SK-N-DZ (cell line): ENCODE results near the gene FEM1B.

Experiments used
- DNase-seq: peaks from one replicate; pipeline ENCODE4 v3.0.0-alpha.2; 2015; ENCODE audit warnings: low spot score

Gene FEM1B

DNA sequence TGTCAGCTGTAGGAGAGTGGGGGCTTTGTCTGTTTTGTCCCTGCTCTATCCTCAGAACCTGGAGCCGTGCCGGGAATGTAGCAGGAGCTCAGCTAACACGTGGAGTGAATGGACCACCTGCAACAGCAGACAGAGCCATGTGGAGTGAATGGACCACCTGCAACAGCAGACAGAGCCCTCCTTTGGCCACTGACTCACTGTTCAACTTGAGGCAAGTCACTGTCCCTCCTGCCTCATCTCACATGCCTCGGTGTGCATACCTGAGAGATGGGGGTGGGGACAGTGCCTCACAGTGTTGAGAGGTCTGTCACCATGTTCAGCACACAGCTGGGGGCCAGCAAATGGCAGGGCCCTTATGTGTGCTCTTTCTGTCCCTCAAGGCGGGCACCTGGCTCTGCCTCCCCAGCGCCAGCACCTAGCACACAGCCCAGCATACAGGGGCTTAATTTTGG lies 27.9 kb downstream of the FEM1B start:
- no peak for DNase-seq

DNA sequence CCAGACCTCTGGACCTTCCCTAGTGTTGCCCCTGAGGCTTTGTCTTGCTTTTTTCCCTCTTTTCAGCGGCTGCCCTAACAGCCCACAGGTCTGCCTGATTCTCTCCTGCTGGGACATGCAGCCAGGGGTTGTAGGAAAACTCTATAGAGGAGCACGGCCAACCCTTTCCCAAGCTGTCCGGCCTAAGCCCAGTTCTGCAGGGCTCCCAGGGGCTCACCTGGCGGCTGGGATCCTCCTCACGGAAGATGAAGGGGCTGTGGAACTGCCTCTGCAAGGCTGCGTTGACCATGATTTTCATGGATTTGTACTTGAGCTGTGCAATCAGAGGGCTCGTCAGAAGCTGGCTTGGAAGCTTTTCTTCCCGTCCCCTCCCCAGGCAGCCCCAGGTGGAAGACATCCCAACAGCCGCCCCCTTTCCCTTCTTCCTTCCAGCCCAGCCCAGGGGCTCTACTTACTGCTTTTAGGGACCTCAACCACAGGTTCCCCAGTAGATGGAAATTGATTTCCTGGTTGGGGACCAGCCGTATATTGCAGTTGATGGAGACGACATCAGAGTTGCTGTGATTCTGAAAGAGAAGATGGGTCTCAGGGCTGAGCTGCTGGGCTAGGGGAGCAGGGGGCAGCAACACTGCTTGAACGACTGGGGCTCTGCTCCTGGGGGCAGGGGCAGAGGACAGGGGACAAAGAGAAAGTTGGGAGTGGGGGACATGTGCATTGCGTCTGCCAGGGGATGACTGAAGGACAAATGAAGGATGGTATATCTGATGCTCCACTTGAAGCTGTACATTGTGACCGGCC lies 29.8 kb downstream of the FEM1B start:
- no peak for DNase-seq

DNA sequence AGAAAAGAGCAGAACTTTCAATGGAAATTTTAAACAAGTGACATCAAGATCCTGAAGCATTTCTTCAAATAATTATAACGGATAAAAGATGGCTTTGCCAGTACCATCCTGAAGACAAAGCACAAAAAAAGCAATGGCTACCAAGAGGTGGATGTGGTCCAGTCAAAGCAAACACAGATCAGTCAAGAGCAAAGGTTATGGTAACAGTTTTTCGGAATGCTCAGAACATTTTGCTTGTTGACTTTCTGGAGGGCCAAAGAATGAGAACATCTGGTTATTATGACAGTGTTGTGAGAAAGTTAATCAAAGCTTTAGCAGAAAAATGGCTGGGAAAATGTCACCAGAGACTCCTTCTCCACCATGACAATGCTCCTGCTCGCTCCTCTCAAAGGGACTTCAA lies 31.5 kb downstream of the FEM1B start:
- no peak for DNase-seq

DNA sequence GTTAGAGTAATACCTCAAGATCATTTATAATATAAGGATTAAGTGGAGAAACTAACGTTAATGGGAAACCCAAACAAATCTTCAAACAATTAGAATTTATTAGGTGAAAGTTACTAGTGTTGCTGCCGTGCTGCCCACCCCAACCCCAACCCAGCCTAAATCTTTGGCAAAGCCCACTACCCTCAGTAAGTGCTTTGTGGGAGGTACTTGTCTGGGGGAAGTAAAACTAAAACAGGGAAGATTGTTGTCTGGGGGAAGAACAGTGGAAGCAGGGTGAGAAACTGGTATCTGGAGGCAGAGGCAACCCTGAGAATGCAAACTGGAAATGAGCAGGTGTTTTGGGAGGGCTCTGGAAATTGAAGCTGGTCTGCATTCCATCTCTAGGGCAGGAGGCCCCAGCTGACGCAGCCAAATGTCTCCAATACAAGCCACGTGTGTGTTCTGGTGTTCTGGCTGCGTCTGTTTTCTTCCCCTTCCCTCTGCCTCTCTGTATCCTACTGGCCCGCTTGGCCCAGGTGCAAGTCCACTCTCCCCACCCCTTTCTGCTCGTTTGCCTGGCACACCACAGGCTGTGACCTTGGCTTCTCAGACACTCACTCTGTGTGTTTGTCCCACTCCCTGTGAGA lies 32.7 kb downstream of the FEM1B start:
- peak; percentile 67 for DNase-seq

GRCh38 chr15:68310804-68311463 lies 33.4 kb downstream of the FEM1B start:
- no peak for DNase-seq

DNA sequence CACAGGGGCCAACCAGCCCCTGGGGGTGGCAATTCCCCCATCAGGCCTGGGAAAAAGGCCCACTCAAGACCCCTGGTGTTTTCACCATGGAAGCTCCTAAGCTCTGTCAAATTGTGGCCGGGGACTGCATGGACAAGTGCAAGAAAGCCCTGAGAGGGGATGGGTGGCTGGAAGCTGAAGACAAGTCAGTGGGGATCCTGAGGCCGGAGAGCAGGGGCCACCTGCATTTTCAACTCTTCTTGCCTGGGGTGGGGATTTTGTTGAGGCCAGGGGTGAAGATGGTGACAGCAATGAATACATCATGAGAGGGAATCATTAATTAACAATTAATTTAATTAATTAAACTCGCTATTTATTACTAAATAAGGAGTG lies 33.9 kb downstream of the FEM1B start:
- DNase-seq: no peak

DNA sequence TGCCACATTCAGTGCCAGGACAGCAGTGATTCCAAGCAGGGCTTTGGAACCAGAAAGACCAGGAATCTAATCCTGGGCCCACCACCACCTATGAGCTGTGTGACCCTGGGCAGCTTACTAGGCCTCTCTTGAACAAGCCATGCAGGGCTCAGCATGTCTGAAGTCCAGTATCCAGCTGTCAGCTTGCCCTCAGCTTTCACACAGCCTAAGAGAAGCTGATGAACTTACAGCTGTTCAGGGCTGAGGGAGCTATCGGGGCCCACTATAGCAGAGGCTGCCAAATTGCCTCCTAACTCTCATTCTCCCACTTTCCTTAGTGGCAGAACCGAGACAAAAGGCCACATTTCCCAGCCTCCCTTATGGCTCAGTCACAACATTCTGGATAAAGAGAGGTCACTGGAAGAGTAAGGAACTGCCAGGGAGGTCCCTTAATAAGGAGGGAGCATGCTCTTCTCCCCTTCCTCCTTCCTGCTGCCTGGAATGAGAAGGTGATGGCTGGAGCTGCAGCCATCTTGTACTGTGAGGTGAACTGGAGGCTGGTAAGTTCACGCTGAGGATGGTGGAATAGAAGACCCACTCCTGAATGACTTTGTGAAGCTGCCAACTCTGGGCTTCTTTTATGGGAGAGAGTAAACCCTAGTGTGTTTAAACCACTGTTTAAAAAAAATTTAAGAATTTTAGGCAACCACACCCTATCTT lies 34.5 kb downstream of the FEM1B start:
- no peak for DNase-seq

DNA sequence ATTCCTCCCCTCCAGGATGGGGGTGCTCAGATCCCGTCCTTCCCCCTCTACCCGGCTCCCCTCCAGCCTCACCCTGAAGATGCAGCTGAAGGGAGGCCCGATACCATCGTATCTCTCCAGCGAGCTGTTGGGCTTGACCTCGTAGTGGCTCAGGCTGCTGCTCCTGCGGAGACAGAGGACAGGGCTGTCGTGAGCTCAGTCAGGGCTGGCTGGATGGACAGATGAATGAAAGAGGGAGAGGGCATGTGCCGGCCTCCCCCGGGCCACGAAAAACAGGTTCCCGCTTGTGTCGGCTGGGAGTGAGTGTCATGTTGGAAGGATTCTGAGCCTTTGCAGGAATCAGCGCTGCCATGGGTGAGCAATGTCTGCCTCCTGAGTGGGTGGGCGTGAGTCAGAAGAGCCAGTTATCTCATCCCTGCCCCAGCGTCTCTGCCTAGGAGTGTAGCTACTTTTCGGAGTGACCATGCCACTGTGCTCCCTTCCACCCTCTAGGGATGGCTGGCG lies 35.2 kb downstream of the FEM1B start:
- no peak for DNase-seq

GRCh38 chr15:68313501-68314410 lies 36.2 kb downstream of the FEM1B start:
- no peak for DNase-seq

- DNase-seq: no peak
Measured at GRCh38 chr15:68314563-68314962, 37.0 kb downstream of the FEM1B start.

- DNase-seq: no peak
Measured at GRCh38 chr15:68315035-68315434, 37.5 kb downstream of the FEM1B start.

DNA sequence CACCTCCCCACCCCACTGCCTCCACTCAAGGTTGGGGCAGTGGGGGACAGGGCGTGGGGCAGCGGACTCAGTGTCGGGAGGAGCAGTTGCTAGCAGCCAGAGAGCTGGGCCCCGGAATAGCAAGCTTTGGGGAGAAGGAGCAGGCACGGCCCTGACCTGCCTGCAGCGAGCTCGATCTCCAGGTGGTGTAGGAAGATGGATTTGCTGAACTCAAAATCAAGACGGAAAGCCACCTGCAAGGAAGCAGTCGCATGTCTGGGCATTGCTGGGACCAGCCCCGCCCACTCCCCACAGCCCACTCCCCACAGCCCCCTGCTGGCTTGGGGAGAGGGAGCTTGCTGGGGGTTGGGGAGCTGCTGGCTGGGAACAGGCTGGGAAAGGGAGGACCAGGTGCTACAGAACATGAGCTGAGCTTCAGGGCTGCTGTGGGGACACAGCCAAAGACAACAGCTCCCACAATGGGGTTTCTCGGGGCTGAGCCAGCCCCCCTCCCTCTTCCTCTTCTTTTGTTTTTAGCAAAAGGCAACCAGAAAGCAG lies 38.0 kb downstream of the FEM1B start:
- DNase-seq: no peak

GRCh38 chr15:68316061-68316804 lies 38.7 kb downstream of the FEM1B start:
- DNase-seq: peak; percentile 49

- no peak for DNase-seq
Measured at GRCh38 chr15:68317281-68318007, 39.9 kb downstream of the FEM1B start.

DNA sequence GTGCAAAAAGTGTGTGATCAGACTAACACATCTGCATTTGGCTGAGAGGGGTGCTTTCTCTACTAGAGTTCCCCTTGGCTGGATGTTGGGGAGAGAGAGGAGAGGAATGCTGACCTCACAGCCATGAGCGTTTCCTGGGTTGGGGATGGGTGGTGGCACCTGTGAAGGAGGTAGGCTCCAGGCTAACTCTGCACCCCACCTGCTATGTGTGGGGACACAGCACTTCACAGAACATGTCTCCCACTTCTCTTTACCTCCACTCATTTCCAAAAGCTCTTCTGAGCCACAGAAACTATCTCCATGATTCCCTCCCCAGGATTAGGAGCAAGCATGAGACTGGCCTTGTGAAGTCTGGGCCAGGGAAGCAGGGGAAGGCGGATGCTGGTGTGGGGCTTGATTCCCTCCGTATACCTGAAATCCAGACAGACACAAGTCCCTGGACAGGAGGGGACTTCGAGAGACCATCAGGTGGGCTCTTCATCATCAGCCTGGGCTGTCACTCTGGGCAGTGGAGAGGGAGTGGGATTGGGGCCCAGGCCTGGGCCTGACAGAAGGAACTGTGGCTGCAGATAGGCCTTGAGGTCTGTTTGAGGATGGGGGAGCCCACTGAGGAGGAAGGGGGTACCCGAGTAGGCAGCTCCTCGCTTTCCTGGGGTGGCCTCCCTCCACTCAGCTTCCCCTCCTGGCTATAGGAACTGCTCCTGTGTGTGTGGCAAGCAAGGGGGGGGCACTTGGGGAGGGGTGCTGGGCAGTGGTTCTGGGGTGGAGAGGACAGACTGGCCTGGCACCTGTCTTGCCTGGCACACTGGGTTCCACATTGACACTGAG lies 40.7 kb downstream of the FEM1B start:
- DNase-seq: no peak

DNA sequence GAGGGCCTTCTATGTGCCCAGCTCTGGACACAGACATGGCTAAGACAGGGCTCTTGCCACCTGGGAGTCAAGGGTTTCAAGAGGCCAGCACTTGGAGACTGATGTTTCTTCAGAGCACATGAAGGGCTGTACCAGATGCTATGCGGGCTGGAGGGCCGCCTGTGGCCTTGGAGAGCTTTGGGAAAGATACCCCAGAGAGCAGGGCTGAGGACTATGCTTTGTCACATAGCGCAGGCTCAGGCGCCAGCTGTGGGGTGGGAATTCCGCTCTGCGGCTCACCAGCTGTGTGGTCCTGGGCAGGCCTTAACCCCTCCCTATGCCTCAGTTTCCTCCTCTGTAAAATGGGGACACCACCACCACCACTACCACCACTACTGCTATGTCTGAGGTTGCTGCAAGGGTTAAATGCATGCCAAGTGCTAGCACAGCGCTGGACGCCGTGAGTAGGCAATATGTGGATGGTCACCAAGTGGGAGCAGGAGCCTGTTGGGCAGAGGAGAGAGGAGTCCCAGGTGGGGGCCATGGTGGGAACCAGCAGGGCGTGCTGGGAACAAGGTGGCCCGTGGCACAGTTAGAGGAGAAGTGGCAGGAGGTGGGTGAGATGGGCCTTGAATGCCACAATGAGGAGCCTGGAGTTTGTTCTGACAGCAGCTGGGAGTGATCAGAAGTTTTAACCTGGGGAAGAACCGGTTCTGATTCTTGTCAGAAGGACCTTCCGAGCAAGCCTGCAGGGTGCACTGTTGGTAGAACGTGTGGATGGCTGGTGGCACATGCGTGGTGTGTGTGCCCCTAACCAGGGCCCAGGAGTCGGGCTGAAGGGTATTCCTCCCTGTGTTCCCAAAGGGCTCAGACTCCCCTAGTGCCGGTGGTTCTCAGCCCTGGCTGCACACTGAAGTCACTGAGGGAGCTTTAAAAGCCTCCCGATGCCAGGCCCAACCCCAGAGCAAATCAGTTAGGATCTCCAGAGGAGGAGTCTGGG lies 41.7 kb downstream of the FEM1B start:
- DNase-seq: no peak

DNA sequence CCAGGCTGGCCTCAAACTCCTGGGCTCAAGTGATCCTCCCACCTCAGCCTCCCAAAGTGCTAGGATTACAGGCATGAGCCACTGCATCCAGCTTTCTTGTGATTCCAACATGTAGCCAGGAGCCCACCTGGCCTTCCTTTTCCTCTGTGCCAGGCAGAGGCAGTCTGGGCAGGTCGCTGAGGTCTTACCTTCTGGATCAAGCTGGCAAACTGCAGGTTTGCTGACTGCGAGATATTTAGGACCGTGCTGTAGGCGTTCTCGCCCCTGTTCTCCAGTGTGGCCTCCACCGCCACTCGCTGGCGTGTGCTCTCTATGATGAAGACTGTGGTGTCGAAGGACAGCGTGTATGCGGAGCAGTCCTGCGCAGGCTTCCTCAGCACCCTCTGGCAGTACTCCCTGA lies 42.5 kb downstream of the FEM1B start:
- DNase-seq: no peak
